Measurements from ENCODE around the gene SPOCK1. TPM values are rescaled to one million over a fixed set of nuclear protein-coding genes. Genes with fewer than 3 reads are reported as not detected.

SPOCK1 gene
- total and polyA plus RNA-seq, 2 donors (not counting 3 experiments of a cell fraction or from before 2014, with no cell fraction given) = 144 to 280 TPM

DNA sequence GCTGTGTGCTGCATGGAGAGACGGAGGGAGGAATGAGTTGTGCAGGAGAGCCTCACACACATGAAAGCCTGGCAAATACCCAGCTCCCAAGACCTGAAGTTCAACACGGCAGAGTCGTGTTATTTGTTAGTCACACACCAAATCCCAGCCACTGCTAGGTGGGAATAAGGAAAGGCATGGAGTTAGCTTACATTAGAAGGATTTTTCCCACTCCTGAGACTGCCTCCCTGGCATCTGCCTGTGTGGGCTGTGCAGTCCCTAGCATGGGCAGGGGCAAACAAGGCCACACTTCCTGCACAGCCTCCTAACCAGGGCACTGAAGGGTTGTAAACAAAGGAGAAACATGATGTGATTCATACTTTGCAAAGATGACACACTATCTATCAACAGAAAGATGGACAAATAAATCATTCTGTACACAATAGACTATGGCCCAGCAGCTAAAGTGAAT is 306.8 kb downstream of the SPOCK1 start:
- H3K4me2 ChIP-seq (ENCODE audit: insufficient read depth, low read length) = no peak overlapping the region
- no peak overlapping the region for H3K9ac ChIP-seq (replicated peaks; ENCODE audit: extremely low read depth, insufficient read depth, low read length)
- dilution Hi-C loops (cut with MboI; ENCODE audit: extremely low pct_ligation_motif_present, low sequenced_read_pairs) (no loop called here), intact Hi-C loops (cut with micrococcal nuclease) (no loop called here)
- H3K4me3 ChIP-seq (replicated peaks in 1 of 3; ENCODE audit: insufficient read depth in 1 of 3, low read depth in 1 of 3, low read length in 3 of 3) = no peak overlapping the region
- peaks cover 11% of the 10 kb centered on the region for H3K4me1 ChIP-seq (ENCODE audit: control insufficient read depth, extremely low read depth, insufficient read depth, low read length)
- H3K9me3 ChIP-seq (replicated peaks; ENCODE audit: control insufficient read depth, insufficient read depth, low read length) = no peaks in the 10 kb centered on the region
- BruUV-seq (replicated peaks) = no TSS peak
- no peaks in the 10 kb centered on the region for H4K20me1 ChIP-seq (replicated peaks; ENCODE audit: control insufficient read depth, extremely low read depth, insufficient read depth, low read length)
- no peak overlapping the region for H3K27ac ChIP-seq (ENCODE audit: insufficient read depth, low read depth, low read length)
- no peaks in the 10 kb centered on the region for H3K9me1 ChIP-seq (replicated peaks; ENCODE audit: control insufficient read depth, extremely low read depth, insufficient read depth, low read length)
- TF ChIP-seq MYC (IDR thresholded peaks at IDR 0.05; ENCODE audit: low read depth, low read length) (no peak), FOS (IDR thresholded peaks at IDR 0.05; ENCODE audit: borderline replicate concordance, insufficient read depth, low read length) (peak; percentile 74)
- ChIA-PET CTCF (interaction anchor here (0.9 to 1.2 kb wide), 3 partner anchors 17 to 390 kb away, joined by 3 read pairs; no protein-coding TSS in a partner anchor), POLR2A (no interaction called here)
- H2AFZ ChIP-seq (ENCODE audit: low read depth, low read length) = no peak overlapping the region
- H3K36me3 ChIP-seq (ENCODE audit: control insufficient read depth in 2 of 2, extremely low read depth in 1 of 2, insufficient read depth in 2 of 2, low read length in 2 of 2) = no peaks in the 10 kb centered on the region
- FAIRE-seq = no peak
- H3K27me3 ChIP-seq (ENCODE audit: control insufficient read depth in 2 of 2, insufficient read depth in 2 of 2, low read length in 2 of 2) = no peaks in the 10 kb centered on the region
- peak; percentile 55 for DNase-seq (ENCODE audit: low read depth, low spot score)
- peaks cover 12% of the 10 kb centered on the region for H3K79me2 ChIP-seq (ENCODE audit: control insufficient read depth, insufficient read depth, low read length)

GRCh38 chr5:137191179-137191578 is 307.9 kb downstream of the SPOCK1 start:
- TF ChIP-seq GATA2 (IDR thresholded peaks at IDR 0.05; ENCODE audit: insufficient read depth, insufficient read length, low read depth, low read length) (no peak), POLR2A (IDR thresholded peaks at IDR 0.05; ENCODE audit: low read depth, low read length) (no peak)
- Histone ChIP-seq H3K27me3 (ENCODE audit: control insufficient read depth in 2 of 2, insufficient read depth in 2 of 2, low read length in 2 of 2) (no peaks in the 10 kb centered on the region), H3K4me3 (replicated peaks in 1 of 3; ENCODE audit: insufficient read depth in 1 of 3, low read depth in 1 of 3, low read length in 3 of 3) (no peak overlapping the region), H4K20me1 (replicated peaks; ENCODE audit: control insufficient read depth, extremely low read depth, insufficient read depth, low read length) (no peaks in the 10 kb centered on the region), H3K9me3 (replicated peaks; ENCODE audit: control insufficient read depth, insufficient read depth, low read length) (no peaks in the 10 kb centered on the region), H3K4me1 (ENCODE audit: control insufficient read depth, extremely low read depth, insufficient read depth, low read length) (peaks cover 11% of the 10 kb centered on the region), H3K27ac (ENCODE audit: insufficient read depth, low read depth, low read length) (no peak overlapping the region), H3K9me1 (replicated peaks; ENCODE audit: control insufficient read depth, extremely low read depth, insufficient read depth, low read length) (no peaks in the 10 kb centered on the region), H3K4me2 (ENCODE audit: insufficient read depth, low read length) (no peak overlapping the region), H3K36me3 (ENCODE audit: control insufficient read depth in 2 of 2, extremely low read depth in 1 of 2, insufficient read depth in 2 of 2, low read length in 2 of 2) (no peaks in the 10 kb centered on the region), H3K9ac (replicated peaks; ENCODE audit: extremely low read depth, insufficient read depth, low read length) (no peak overlapping the region), H3K79me2 (ENCODE audit: control insufficient read depth, insufficient read depth, low read length) (peaks cover 15% of the 10 kb centered on the region), H2AFZ (ENCODE audit: low read depth, low read length) (no peak overlapping the region)
- POLR2A ChIA-PET = no interaction called here
- BruUV-seq (replicated peaks) = no TSS peak
- dilution Hi-C loops (cut with MboI; ENCODE audit: extremely low pct_ligation_motif_present, low sequenced_read_pairs) = no loop called here
- CTCF ChIA-PET = interaction anchor here (1.2 kb wide), 1 partner anchor 389 kb away, joined by 3 read pairs; no protein-coding TSS in a partner anchor
- intact Hi-C loops (cut with micrococcal nuclease) = no loop called here
- DNase-seq (ENCODE audit: low read depth, low spot score) (no peak), FAIRE-seq (no peak)

Measured in endothelial cell of umbilical vein (primary cell).